GM12892 (cell line): Measurements from ENCODE around the gene ZNF555.

Experiments used
- POLR2A ChIP-seq: IDR thresholded peaks from 2 replicates; pipeline ENCODE4 v1.6.1; 2011; ENCODE audit warnings: low read depth, low read length, control low read depth
- POLR2AphosphoS5 ChIP-seq: IDR thresholded peaks from 2 replicates; pipeline ENCODE4 v1.6.1; 2011; ENCODE audit warnings: low read depth, low read length, control low read depth
- TAF1 ChIP-seq: IDR thresholded peaks from 2 replicates; pipeline ENCODE4 v1.6.1; 2011; ENCODE audit warnings: low read depth, mild to moderate bottlenecking, control low read depth, low read length, borderline replicate concordance

DNA sequence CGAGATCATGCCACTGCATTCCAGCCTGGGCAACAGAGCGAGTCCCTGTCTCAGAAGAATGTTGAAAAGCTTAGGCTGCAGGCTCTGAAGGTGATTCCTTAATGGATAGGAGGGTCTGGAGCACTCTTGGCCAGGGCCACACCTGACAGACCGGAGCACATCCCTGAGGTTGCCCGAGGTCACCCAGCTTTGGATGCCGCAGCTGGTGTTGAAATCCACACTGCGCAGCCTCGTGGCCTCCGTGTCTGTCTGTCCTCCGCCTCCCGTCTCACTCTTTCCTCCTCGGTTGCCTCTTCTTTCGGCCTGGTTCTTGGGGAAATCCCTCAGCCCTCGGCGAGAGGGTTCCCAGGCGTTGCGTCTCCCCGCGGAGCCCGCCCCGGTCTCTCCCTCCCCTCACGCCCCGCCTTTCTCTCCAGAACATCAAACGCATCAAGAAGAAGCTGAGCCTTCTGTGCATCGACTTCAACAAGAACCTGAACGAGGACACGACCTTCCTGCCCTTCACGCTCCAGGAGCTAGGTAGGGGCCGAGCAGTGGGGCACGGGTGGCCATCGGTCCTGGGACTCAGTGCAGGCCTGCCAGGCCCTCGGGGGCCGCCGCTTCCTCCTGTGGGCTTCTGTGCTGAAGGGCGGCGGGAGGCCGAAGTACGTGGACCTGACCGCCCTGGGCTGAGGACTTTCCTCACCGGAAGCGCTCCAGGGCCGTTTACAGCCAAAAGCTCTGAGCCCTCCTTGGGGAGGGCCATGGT lies 41.8 kb upstream of the ZNF555 start:
- TF ChIP-seq POLR2AphosphoS5 = no peak
- no peak for TF ChIP-seq TAF1
- TF ChIP-seq POLR2A = no peak
